Measurements from ENCODE around the gene ST6GALNAC1. TPM values are rescaled to one million over a fixed set of nuclear protein-coding genes. Genes with fewer than 3 reads are reported as not detected.
"Not testable (repeated sequence)": the region's sequence is repeated elsewhere in the genome, so short reads cannot be mapped to it uniquely, and the experiment has no call there.

The ST6GALNAC1 gene
- total and polyA plus RNA-seq, 12 donors, result 0.25 to 0.88 (median 0.47) TPM; not detected in 7

GRCh38 chr17:76617838-76618237 is 25.7 kb downstream of the ST6GALNAC1 start:
- no peak for DNase-seq
- H3K36me3 ChIP-seq (replicated peaks in 1 of 2), result no peaks in the 10 kb centered on the region
- intact Hi-C loops (cut with DNase I), result no loop called here
- no peaks in the 10 kb centered on the region for H3K9me3 ChIP-seq (replicated peaks in 1 of 3)
- TF ChIP-seq POLR2A (IDR thresholded peaks at IDR 0.05), result no peak
- TF ChIP-seq CTCF (IDR thresholded peaks at IDR 0.05), result no peak
- H3K4me3 ChIP-seq, result no peak overlapping the region
- H3K27me3 ChIP-seq, result no peaks in the 10 kb centered on the region
- WGBS, 4 donors, result 74 to 83% (median 79%) methylated on average over 2 of the region's 2 CpGs
- no peaks in the 10 kb centered on the region for H3K4me1 ChIP-seq (replicated peaks in 1 of 2)
- H3K27ac ChIP-seq, result no peak overlapping the region

GRCh38 chr17:76614912-76615617 is 28.5 kb downstream of the ST6GALNAC1 start:
- H3K4me3 ChIP-seq, result no peak overlapping the region
- intact Hi-C loops (cut with DNase I), result no loop called here
- H3K36me3 ChIP-seq (replicated peaks in 1 of 2), result no peaks in the 10 kb centered on the region
- WGBS, 4 donors, result 89 to 95% (median 91%) methylated on average over 12 to 28 of the region's 28 CpGs
- TF ChIP-seq POLR2A (IDR thresholded peaks at IDR 0.05) (no peak), CTCF (IDR thresholded peaks at IDR 0.05) (no peak)
- H3K9me3 ChIP-seq (replicated peaks in 1 of 3), result no peaks in the 10 kb centered on the region
- no peaks in the 10 kb centered on the region for H3K4me1 ChIP-seq (replicated peaks in 1 of 2)
- no peak overlapping the region for H3K27ac ChIP-seq
- DNase-seq, result no peak
- no peaks in the 10 kb centered on the region for H3K27me3 ChIP-seq

- DNase-seq; H3K27ac ChIP-seq; intact Hi-C loops (cut with DNase I); H3K4me3 ChIP-seq; H3K27me3 ChIP-seq; H3K9me3 ChIP-seq (replicated peaks in 1 of 3); H3K36me3 ChIP-seq (replicated peaks in 1 of 2); H3K4me1 ChIP-seq (replicated peaks in 1 of 2): not testable (repeated sequence)
- WGBS, 4 donors, result 78 to 85% (median 79%) methylated on average over 13 of the region's 13 CpGs
Observed at GRCh38 chr17:76614064-76614759, 29.3 kb downstream of the ST6GALNAC1 start.

GRCh38 chr17:76612977-76613851 is 30.3 kb downstream of the ST6GALNAC1 start:
- WGBS, 4 donors, result 77 to 89% (median 82%) methylated on average over 13 to 17 of the region's 17 CpGs
- Histone ChIP-seq H3K27me3 (no peaks in the 10 kb centered on the region), H3K4me1 (replicated peaks in 1 of 2) (no peaks in the 10 kb centered on the region), H3K36me3 (replicated peaks in 1 of 2) (no peaks in the 10 kb centered on the region), H3K4me3 (no peak overlapping the region), H3K9me3 (replicated peaks in 1 of 3) (no peaks in the 10 kb centered on the region), H3K27ac (no peak overlapping the region)
- DNase-seq, result no peak
- intact Hi-C loops (cut with DNase I), result no loop called here
- TF ChIP-seq CTCF (IDR thresholded peaks at IDR 0.05) (no peak), POLR2A (IDR thresholded peaks at IDR 0.05) (no peak)

Measured in adrenal gland (tissue), 12 donors.